Gastroesophageal sphincter (tissue), 3 donors: ENCODE measurements around the gene ATP6V0C.

Experiments
- CTCF ChIP-seq, 4 experiments: fragments of 200-600 bp in 2 of 4; fragments of 450-650 bp in 2 of 4; sonication (generic) in 1 of 4; IDR thresholded peaks; one replicate each; pipeline ENCODE4 v1.5.1; 2017 to 2019; ENCODE audit warnings: antibody characterized with exemption in 4 of 4, mild to moderate bottlenecking in 2 of 4, moderate library complexity in 2 of 4
- EP300 ChIP-seq: sonication (generic); formaldehyde crosslinking; IDR thresholded peaks from one replicate; pipeline ENCODE4 v1.6.1; 2017; ENCODE audit warnings: antibody characterized with exemption, mild to moderate bottlenecking
- POLR2A ChIP-seq, 2 donors: fragments of 450-650 bp; IDR thresholded peaks; one replicate each; pipeline ENCODE4 v1.6.1; 2017; ENCODE audit warnings: antibody characterized with exemption in 2 of 2, mild to moderate bottlenecking in 2 of 2, moderate library complexity in 1 of 2
- POLR2AphosphoS5 ChIP-seq: sonication (generic); formaldehyde crosslinking; IDR thresholded peaks from one replicate; pipeline ENCODE4 v1.6.1; 2017; ENCODE audit warnings: antibody characterized with exemption

- TF ChIP-seq CTCF (IDR thresholded peaks at IDR 0.05) (no peak), POLR2A (IDR thresholded peaks at IDR 0.05) (no peak), EP300 (no peak), POLR2AphosphoS5 (no peak)
These were observed 11.5 kb upstream of the ATP6V0C start for GRCh38 chr16:2501946-2502895.
